GM12873 (cell line): ENCODE measurements around the gene ITGB8.

Source experiments
- CTCF ChIP-seq: IDR thresholded peaks from 2 replicates; pipeline ENCODE4 v1.5.1; 2012; ENCODE audit warnings: low read depth, mild to moderate bottlenecking, moderate library complexity, low read length, control low read depth; ENCODE audit not compliant: insufficient read depth; ENCODE audit errors: missing control alignments

ITGB8 gene

GRCh38 chr7:20450536-20450935, 119.8 kb downstream of the ITGB8 start:
- TF ChIP-seq CTCF: no peak

- no peak for TF ChIP-seq CTCF
Observed at GRCh38 chr7:20454202-20454601, 123.5 kb downstream of the ITGB8 start.

GRCh38 chr7:20456701-20457100, 126.0 kb downstream of the ITGB8 start:
- no peak for TF ChIP-seq CTCF

DNA sequence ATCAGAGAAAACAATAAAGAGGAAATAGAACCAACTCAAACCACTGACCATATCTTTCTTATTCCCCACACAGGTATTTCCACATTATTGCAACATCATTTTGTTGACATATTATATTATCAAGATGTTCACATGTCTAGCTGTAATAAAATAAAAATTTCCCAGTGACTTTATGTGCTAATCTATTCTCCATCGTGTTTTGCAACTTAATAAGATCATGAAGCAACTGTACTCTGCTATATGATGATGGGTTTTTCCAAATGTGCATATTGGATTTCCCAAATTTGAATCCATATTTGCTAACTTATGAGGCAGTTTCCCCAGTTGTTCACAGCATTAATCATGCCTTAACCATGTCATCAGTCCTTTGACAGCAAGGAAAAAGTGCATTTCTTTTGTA, 127.8 kb downstream of the ITGB8 start:
- TF ChIP-seq CTCF: no peak

GRCh38 chr7:20459419-20459818, 128.7 kb downstream of the ITGB8 start:
- no peak for TF ChIP-seq CTCF

GRCh38 chr7:20464891-20465290, 134.2 kb downstream of the ITGB8 start:
- TF ChIP-seq CTCF: no peak
